Mononuclear cell (primary cell): ENCODE results near the gene WDR20. TPM values are rescaled to one million over a fixed set of nuclear protein-coding genes. Genes with fewer than 3 reads are reported as not detected.
"Not testable (repeated sequence)": the region's sequence is repeated elsewhere in the genome, so short reads cannot be mapped to it uniquely, and the experiment has no call there.

Experiments
- H3K27me3 ChIP-seq: 2 replicates; pipeline ENCODE4 v1.6.0; 2011; ENCODE audit warnings: low read length, control low read depth; ENCODE audit not compliant: insufficient read depth
- H3K4me1 ChIP-seq: 2 replicates; pipeline ENCODE4 v1.5.1; 2011; ENCODE audit warnings: mild to moderate bottlenecking, low read length, control low read depth; ENCODE audit not compliant: insufficient read depth
- H3K4me3 ChIP-seq: 2 replicates; pipeline ENCODE4 v1.5.1; 2011; ENCODE audit warnings: mild to moderate bottlenecking, low read length, moderate library complexity
- H3K9me3 ChIP-seq: 2 replicates; pipeline ENCODE4 v1.5.1; 2011; ENCODE audit warnings: low read depth, mild to moderate bottlenecking, control low read depth, low read length
- total RNA-seq: library from RNA; depleted of rRNA; stranded (reverse); fragments of >200 nt; gene quantifications from one replicate; pipeline ENCODE4 v1.2.3, GENCODE V29; 2012

The WDR20 gene
- total RNA-seq, 1 donor: 30.0 TPM

GRCh38 chr14:102117852-102118251, 21.8 kb upstream of the WDR20 start:
- no peaks in the 10 kb centered on the region for H3K9me3 ChIP-seq
- no peak overlapping the region for H3K4me3 ChIP-seq
- H3K27me3 ChIP-seq: no peaks in the 10 kb centered on the region
- H3K4me1 ChIP-seq: no peaks in the 10 kb centered on the region

- H3K4me1 ChIP-seq: no peaks in the 10 kb centered on the region
- no peaks in the 10 kb centered on the region for H3K27me3 ChIP-seq
- H3K4me3 ChIP-seq: no peak overlapping the region
- no peaks in the 10 kb centered on the region for H3K9me3 ChIP-seq
These were observed 18.8 kb upstream of the WDR20 start for GRCh38 chr14:102120888-102121287.

- Histone ChIP-seq H3K4me3 (no peak overlapping the region), H3K9me3 (no peaks in the 10 kb centered on the region), H3K4me1 (no peaks in the 10 kb centered on the region), H3K27me3 (no peaks in the 10 kb centered on the region)
These were observed 18.1 kb upstream of the WDR20 start for GRCh38 chr14:102121567-102121966.

GRCh38 chr14:102124419-102124818, 15.3 kb upstream of the WDR20 start:
- Histone ChIP-seq H3K4me1 (no peaks in the 10 kb centered on the region), H3K9me3 (no peaks in the 10 kb centered on the region), H3K27me3 (no peaks in the 10 kb centered on the region), H3K4me3 (no peak overlapping the region)

- Histone ChIP-seq H3K4me1 (no peaks in the 10 kb centered on the region), H3K4me3 (no peak overlapping the region), H3K9me3 (no peaks in the 10 kb centered on the region), H3K27me3 (no peaks in the 10 kb centered on the region)
These were observed 14.2 kb upstream of the WDR20 start for GRCh38 chr14:102125546-102125945.

GRCh38 chr14:102126807-102127455, 12.8 kb upstream of the WDR20 start:
- no peaks in the 10 kb centered on the region for H3K9me3 ChIP-seq
- no peaks in the 10 kb centered on the region for H3K27me3 ChIP-seq
- no peak overlapping the region for H3K4me3 ChIP-seq
- no peaks in the 10 kb centered on the region for H3K4me1 ChIP-seq

- Histone ChIP-seq H3K27me3 (no peaks in the 10 kb centered on the region), H3K4me1 (no peaks in the 10 kb centered on the region), H3K9me3 (no peaks in the 10 kb centered on the region), H3K4me3 (no peak overlapping the region)
These were observed 8.0 kb upstream of the WDR20 start for GRCh38 chr14:102131741-102132140.

GRCh38 chr14:102134021-102134420, 5.7 kb upstream of the WDR20 start:
- H3K4me3 ChIP-seq, H3K27me3 ChIP-seq: not testable (repeated sequence)

DNA sequence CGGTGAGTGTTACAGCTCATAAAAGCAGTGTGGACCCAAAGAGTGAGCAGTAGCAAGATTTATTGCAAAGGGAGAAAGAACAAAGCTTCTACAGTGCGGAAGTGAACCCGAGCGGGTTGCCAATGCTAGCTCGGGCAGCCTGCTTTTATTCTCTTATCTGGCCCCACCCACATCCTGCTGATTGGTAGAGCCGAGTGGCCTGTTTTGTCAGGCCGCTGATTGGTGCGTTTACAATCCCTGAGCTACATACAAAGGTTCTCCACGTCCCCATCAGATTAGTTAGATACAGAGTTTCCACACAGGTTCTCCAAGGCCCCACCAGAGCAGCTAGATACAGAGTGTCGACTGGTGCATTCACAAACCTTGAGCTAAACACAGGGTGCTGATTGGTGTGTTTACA, 5.0 kb upstream of the WDR20 start:
- not testable (repeated sequence) for H3K9me3 ChIP-seq, H3K27me3 ChIP-seq, H3K4me3 ChIP-seq, H3K4me1 ChIP-seq

More at GRCh38 chr14:102134021-102134420, 5.7 kb upstream of the WDR20 start:
- not testable (repeated sequence) for H3K4me1 ChIP-seq, H3K9me3 ChIP-seq

DNA sequence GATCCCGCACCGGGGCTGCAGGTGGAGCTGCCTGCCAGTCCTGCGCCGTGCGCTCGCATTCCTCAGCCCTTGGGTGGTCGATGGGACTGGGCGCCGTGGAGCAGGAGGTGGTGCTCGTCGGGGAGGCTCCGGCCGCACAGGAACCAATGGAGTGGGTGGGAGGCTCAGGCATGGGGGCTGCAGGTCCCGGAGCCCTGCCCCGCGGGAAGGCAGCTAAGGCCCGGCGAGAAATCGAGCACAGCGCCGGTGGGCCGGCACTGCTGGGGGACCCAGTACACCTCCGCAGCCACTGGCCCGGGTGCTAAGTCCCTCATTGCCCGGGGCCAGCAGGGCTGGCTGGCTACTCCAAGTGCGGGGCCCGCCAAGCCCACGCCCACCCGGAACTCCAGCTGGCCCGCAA, 4.2 kb upstream of the WDR20 start:
- H3K27me3 ChIP-seq, H3K4me3 ChIP-seq, H3K9me3 ChIP-seq: not testable (repeated sequence)
- H3K4me1 ChIP-seq: peaks cover 10% of the 10 kb centered on the region

DNA sequence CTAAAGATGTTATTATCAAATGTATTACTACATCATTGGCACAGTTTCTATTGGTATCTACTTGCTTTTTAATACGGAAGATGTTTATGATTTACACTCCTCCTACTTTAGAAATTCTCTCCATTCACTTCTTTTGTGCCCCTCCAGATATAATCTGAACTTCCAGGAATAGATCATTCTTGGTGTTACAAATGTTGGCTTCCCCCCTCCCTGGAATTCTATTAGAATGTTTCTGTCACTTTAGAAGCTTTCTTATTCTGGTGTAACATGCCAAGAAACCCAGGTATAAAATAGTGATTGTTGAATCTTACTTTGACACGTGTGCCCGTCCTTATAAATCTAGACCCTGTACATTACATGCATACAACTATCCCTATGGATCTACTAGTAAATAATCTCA, 1.2 kb upstream of the WDR20 start:
- no peaks in the 10 kb centered on the region for H3K9me3 ChIP-seq
- H3K4me1 ChIP-seq: peaks cover 19% of the 10 kb centered on the region
- H3K4me3 ChIP-seq: no peak overlapping the region
- H3K27me3 ChIP-seq: no peaks in the 10 kb centered on the region

GRCh38 chr14:102138961-102139285, 774 bp upstream of the WDR20 start:
- H3K9me3 ChIP-seq: no peaks in the 10 kb centered on the region
- H3K27me3 ChIP-seq: no peaks in the 10 kb centered on the region
- peak overlapping the region; percentile 99 for H3K4me3 ChIP-seq
- peaks cover 19% of the 10 kb centered on the region for H3K4me1 ChIP-seq

GRCh38 chr14:102140027-102140749, 491 bp downstream of the WDR20 start:
- peaks cover 19% of the 10 kb centered on the region for H3K4me1 ChIP-seq
- no peaks in the 10 kb centered on the region for H3K9me3 ChIP-seq
- no peaks in the 10 kb centered on the region for H3K27me3 ChIP-seq
- H3K4me3 ChIP-seq: peak overlapping the region; percentile 99

DNA sequence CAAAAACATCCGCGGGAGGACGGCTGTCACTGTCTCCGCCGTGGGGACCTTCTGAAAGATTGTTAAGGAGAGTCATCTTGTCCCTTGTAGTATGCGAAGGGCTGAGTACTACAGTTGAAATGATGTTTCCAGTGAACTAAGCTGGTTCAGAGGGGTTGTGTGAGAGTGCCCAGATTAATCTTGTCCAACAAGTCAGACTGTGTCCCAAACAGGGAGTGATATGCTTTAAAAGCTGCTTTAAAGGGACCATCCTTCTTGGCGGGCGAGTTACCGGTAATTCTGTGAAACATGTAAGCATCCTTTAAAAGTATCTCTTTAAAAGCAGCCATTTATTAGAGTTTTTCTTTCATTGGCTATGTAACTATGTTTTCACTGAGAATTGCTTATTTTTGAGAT, 1.1 kb downstream of the WDR20 start:
- H3K4me1 ChIP-seq: peaks cover 19% of the 10 kb centered on the region
- H3K9me3 ChIP-seq: no peaks in the 10 kb centered on the region
- no peaks in the 10 kb centered on the region for H3K27me3 ChIP-seq
- H3K4me3 ChIP-seq: peak overlapping the region; percentile 99

DNA sequence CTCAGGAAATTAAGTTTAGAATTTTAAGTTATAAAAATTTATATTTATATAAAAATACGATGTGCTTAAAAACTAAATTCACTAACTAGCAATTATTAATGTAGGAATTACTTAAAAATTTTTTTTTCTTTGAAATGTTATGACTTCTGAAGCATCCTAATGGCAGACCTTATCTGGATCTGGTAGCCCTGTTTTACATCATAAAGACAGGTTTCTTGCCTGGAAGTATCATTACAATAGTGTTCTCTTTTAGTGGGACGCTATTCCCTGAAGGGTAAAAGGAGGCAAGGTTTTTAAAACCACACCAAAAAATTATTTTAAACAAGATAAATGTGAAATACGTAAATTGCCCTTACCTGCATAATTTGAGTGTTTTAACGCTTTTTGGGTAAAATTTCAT, 2.1 kb downstream of the WDR20 start:
- Histone ChIP-seq H3K4me1 (peaks cover 19% of the 10 kb centered on the region), H3K27me3 (no peaks in the 10 kb centered on the region), H3K4me3 (no peak overlapping the region), H3K9me3 (no peaks in the 10 kb centered on the region)

GRCh38 chr14:102144914-102145313, 5.2 kb downstream of the WDR20 start:
- H3K4me1 ChIP-seq: peaks cover 17% of the 10 kb centered on the region
- H3K27me3 ChIP-seq: no peaks in the 10 kb centered on the region
- no peaks in the 10 kb centered on the region for H3K9me3 ChIP-seq
- H3K4me3 ChIP-seq: no peak overlapping the region
